Ishikawa (cell line): ENCODE measurements around the gene GRAMD1A.

ENCODE experiments used
- CEBPB ChIP-seq: IDR thresholded peaks from 2 replicates; pipeline ENCODE4 v1.6.1; 2012
- CREB1 ChIP-seq: IDR thresholded peaks from 2 replicates; pipeline ENCODE4 v1.6.1; 2012; ENCODE audit warnings: low read depth
- EP300 ChIP-seq: IDR thresholded peaks from 2 replicates; pipeline ENCODE4 v1.6.1; 2012; ENCODE audit warnings: borderline replicate concordance
- FOXM1 ChIP-seq: IDR thresholded peaks from 2 replicates; pipeline ENCODE4 v1.6.1; 2012; ENCODE audit warnings: low read depth, borderline replicate concordance
- TAF1 ChIP-seq: IDR thresholded peaks from 2 replicates; pipeline ENCODE4 v1.6.1; 2012; ENCODE audit warnings: low read depth, mild to moderate bottlenecking
- YY1 ChIP-seq: IDR thresholded peaks from 2 replicates; pipeline ENCODE4 v1.6.1; 2012; ENCODE audit warnings: low read depth

GRCh38 chr19:34989298-34989697, 10.8 kb upstream of the GRAMD1A start:
- TF ChIP-seq EP300 (no peak), YY1 (no peak), TAF1 (no peak), CEBPB (no peak), FOXM1 (no peak), CREB1 (no peak)
